GM13977 (cell line): Measurements from ENCODE around the gene POM121L2.

ENCODE experiments used
- DNase-seq: peaks from one replicate; pipeline ENCODE4 v3.0.0; 2012; ENCODE audit warnings: low spot score
- CTCF ChIP-seq: IDR thresholded peaks from 2 replicates; pipeline ENCODE4 v1.5.1; 2012; ENCODE audit warnings: mild to moderate bottlenecking, control low read depth; ENCODE audit not compliant: insufficient read depth; ENCODE audit errors: extremely low read depth, missing control alignments
- in situ Hi-C: fragments of 300-500 bp; cut with MboI; formaldehyde crosslinking; loops from one replicate; pipeline ENCODE4 v1.12.0; 2022; ENCODE audit warnings: low sequenced_read_pairs, low pct_unique_long_range_greater_than_20kb, mixed read lengths, inconsistent platforms; ENCODE audit not compliant: unreplicated experiment

The POM121L2 gene

GRCh38 chr6:27260836-27261375 lies 51.2 kb downstream of the POM121L2 start:
- in situ Hi-C loops = no loop called here
- no peak for DNase-seq
- TF ChIP-seq CTCF = no peak

GRCh38 chr6:27260369-27260768 lies 51.7 kb downstream of the POM121L2 start:
- TF ChIP-seq CTCF = no peak
- DNase-seq = no peak
- in situ Hi-C loops = no loop called here
